GM18868 (cell line): Measurements from ENCODE around the gene SPTBN4.
"Not testable (repeated sequence)": the region's sequence is repeated elsewhere in the genome, so short reads cannot be mapped to it uniquely, and the experiment has no call there.

Experiments
- ATAC-seq: cut with Tn5 transposase; IDR thresholded peaks from one replicate; pipeline ENCODE4 v1.9.1; 2021; ENCODE audit warnings: mild to moderate bottlenecking, moderate library complexity; ENCODE audit not compliant: unreplicated experiment

SPTBN4 gene

DNA sequence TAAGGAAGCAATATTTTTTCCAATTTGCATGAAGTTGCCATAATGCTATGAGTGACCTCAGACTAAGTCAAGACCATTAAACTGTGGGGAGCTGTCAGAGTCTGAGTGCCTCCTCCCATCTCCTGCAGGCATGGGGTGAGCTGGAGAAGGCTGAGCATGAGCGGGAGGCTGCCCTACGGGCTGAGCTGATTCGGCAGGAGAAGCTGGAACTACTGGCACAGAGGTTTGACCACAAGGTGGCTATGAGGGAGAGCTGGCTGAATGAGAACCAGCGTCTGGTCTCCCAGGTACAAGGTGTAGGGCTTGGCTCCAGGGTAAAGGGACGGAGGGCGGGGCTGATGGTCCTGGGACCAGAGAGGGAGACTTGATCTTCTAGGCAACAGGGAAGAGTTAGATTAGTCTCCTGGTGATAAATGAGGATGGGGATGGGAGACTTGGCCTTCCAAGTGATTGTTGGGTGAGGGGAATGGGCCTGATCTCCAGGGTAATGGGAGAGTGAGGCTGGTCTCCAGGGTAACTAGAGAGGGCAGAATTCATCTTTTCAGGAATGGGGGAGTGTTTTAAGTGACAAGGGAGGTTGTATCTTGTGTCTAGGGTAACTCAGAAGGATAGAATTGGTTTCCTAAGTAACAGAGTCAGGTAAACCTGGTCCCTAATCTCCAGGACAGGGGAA lies 36.0 kb downstream of the SPTBN4 start:
- ATAC-seq, result no peak

GRCh38 chr19:40503320-40503695 lies 36.5 kb downstream of the SPTBN4 start:
- ATAC-seq, result no peak

- ATAC-seq, result no peak
Observed at GRCh38 chr19:40506099-40506498, 39.3 kb downstream of the SPTBN4 start.

DNA sequence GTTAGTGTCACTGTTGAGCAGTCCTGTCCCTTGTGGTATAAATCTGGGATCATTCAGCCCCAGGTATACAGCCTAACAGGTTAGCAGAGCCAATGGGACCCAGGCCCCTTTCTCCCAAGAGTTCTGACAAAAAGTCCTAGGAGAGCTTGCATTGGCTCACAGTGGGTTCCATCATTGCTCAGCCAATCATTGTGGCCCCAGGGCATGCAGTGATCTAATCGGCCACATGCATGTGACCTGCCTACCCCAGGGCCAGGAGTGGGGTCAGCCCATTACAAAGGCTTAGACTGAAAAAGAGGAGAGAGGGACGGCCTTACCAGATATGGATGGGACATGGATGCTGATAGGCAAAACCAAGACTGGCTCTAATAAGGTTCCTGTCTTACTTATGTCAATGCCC lies 41.1 kb downstream of the SPTBN4 start:
- ATAC-seq, result no peak

GRCh38 chr19:40508739-40509260 lies 42.0 kb downstream of the SPTBN4 start:
- ATAC-seq, result no peak

DNA sequence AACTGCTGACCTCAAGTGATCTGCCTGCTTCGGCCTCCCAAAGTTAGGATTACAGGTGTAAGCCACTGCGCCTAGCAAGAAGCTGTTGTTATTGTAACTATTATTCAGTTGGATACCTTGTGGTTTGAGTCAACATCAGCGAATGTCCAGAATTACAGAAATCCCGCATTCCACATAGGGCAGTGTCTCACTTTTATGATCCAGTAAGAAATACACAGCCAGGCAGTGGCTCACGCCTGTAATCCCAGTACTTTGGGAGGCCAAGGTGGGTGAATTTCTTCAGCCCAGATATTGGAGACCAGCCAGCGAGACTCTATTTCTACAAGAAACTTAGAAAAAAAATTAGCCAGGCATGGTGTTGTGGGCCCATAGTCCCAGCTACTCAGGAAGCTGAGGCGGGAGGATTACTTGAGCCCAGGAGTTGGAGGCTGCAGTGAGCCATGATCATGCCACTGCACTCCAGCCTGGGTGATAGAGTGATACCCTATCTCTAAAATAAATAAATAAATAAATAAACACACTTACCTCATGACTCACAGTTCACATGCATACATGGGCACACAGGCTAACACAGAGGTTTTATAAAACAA lies 43.8 kb downstream of the SPTBN4 start:
- ATAC-seq, result no peak

DNA sequence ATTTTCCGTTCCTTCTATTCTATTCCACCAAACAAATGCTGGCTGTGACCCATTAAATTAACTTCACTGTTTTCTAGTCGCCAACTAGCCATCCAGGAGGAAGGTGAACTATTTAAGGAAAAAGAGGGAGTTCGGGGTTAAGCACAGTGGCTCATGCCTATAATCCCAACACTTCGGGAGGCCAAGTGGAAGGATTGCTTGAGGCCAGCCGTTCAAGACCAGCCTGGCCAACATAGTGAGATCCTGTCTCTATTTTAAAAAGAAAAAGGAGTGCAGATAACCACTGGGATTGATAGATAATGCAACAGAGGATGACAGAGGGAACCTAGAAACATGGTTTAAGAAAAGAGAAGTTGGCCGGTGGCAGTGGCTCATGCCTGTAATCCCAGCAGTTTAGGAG lies 44.7 kb downstream of the SPTBN4 start:
- ATAC-seq, result no peak

GRCh38 chr19:40512110-40512472 lies 45.3 kb downstream of the SPTBN4 start:
- ATAC-seq, result no peak

- no peak for ATAC-seq
Observed at GRCh38 chr19:40512473-40513344, 45.9 kb downstream of the SPTBN4 start.

GRCh38 chr19:40513345-40513678 lies 46.5 kb downstream of the SPTBN4 start:
- no peak for ATAC-seq

- no peak for ATAC-seq
Observed at GRCh38 chr19:40513741-40514315, 47.0 kb downstream of the SPTBN4 start.

- no peak for ATAC-seq
Observed at GRCh38 chr19:40517248-40517647, 50.4 kb downstream of the SPTBN4 start.

DNA sequence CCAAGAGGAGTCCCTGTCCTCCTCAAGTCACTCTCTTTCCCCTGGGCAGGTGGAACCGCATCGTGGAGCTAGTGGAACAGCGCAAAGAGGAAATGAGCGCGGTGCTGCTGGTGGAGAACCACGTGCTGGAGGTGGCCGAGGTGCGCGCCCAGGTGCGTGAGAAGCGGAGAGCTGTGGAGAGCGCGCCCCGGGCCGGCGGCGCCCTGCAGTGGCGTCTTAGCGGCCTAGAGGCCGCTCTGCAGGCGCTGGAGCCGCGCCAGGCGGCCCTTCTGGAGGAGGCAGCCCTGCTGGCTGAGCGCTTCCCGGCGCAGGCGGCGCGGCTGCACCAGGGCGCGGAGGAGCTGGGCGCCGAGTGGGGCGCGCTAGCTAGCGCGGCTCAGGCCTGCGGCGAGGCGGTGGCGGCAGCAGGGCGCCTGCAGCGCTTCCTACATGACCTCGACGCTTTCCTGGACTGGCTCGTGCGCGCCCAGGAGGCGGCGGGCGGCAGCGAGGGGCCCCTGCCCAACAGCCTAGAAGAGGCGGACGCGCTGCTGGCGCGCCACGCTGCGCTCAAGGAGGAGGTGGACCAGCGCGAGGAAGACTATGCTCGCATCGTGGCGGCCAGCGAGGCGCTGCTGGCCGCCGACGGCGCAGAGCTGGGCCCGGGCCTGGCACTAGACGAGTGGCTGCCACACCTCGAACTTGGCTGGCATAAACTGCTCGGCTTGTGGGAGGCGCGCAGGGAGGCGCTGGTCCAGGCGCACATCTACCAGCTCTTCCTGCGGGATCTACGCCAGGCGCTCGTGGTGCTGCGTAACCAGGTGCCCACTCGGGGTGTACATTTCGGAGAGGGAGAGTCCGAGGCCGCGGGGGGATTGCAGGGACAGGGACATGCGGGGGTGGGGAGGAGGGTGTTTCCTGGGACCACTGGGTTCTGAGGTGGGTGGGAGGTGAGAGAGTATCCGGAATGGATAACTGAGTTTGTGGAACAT lies 52.8 kb downstream of the SPTBN4 start:
- no peak for ATAC-seq

DNA sequence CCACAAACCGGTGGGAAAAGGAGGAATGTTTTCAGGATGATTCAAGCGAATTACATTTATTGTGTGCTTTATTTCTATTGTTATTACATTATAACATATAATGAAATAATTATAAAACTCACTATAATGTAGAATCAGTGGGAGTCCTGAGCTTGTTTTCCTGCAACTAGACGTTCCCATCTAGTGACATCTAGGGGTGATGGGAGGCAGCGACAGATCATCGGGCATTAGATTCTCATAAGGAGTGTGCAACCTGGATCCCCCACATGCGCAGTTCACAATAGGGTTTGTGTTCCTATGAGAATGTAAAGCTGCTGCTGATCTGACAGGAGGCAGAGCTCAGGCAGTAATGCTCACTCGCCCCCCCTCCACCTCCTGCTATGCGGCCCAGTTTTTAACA lies 54.5 kb downstream of the SPTBN4 start:
- ATAC-seq, result no peak

DNA sequence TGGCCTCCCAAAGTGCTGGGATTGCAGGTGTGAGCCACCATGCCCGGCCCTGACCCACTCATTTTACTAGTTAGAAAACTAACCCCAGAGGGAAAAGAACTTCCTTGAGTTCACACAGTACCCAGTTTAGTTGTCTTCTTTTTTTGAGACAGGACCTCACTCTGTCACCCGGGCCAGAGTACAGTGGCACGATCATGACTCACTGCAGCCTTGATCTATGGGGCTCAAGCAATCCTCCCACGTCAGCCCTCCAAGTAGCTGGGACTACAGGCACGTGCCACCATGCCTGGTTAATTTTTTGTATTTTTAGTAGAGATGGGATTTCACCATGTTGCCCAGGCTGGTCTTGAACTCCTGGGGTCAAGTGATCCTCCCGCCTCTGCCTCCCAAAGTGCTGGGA lies 55.1 kb downstream of the SPTBN4 start:
- not testable (repeated sequence) for ATAC-seq

DNA sequence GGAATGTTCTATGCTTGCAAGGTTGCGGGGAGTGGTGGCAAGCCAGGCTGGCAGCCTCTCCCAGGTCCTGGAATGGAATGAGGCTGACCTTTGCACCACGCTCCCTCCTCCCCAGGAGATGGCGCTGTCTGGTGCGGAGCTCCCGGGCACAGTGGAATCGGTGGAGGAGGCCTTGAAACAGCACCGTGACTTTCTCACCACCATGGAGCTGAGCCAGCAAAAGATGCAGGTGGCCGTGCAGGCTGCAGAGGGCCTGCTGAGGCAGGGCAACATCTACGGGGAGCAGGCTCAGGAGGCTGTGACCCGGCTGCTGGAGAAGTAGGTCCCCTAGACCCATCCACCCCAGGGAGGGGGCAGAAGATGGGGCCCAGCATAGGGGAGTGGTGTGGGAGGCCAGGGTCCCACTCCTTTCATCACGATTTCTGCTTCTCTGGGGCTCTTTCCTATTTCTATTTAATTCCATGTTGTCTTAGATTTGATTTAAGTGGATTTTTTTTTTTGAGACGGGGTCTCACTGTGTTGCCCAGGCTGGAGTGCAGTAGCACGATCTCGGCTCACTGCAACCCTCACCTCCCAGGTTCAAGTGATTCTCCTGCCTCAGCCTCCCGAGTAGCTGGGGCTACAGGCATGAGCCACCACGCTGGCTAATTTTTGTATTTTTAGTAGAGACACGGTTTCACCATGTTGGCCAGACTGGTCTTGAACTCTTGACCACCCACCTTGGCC lies 56.7 kb downstream of the SPTBN4 start:
- ATAC-seq, result no peak

- no peak for ATAC-seq
Observed at GRCh38 chr19:40524133-40524549, 57.3 kb downstream of the SPTBN4 start.

- no peak for ATAC-seq
Observed at GRCh38 chr19:40524655-40525054, 57.9 kb downstream of the SPTBN4 start.

GRCh38 chr19:40525234-40526051 lies 58.6 kb downstream of the SPTBN4 start:
- no peak for ATAC-seq
